GM19467 (cell line): Measurements from ENCODE around the gene PAX2.

ENCODE experiments used
- ATAC-seq: cut with Tn5 transposase; IDR thresholded peaks from one replicate; pipeline ENCODE4 v1.9.1; 2021; ENCODE audit warnings: mild to moderate bottlenecking, moderate library complexity; ENCODE audit not compliant: unreplicated experiment

PAX2 gene

DNA sequence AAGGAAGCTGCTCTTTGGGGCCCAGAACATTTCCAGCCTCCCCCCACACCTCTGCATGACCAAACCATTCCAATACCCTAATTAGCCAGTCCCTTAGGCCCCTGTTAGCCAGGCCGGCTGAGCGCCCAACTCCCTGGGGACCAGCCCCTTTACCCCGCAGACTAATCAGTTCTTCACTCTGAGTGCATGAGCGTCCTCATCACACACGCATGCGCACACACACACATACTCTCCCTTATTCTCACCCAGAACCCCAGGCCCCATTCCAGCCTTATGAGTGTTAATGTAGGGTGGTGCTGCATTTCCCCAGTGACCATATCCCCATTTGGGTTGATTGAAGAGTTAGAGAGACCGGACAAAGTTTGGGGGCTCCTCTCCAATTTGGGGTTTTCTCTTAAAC, 90.4 kb downstream of the PAX2 start:
- no peak for ATAC-seq

DNA sequence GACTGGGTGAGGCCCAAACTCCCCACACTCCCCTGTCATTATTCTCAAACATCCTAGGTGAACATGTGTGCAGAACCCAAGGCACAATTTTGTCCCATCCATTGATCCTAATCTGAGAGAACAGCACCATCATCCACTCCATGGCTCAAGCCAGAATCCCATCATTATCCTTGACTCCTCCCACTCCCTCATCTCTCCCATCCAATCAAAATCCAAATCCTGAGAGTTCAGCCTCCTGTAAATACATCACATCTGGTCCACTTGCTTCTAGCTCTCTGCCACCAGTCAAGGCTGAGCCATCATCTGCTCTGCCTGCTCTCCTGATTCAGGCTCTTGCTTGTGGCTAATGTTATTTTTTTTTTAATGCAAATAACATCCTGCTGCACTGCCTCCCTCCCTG, 91.5 kb downstream of the PAX2 start:
- no peak for ATAC-seq

DNA sequence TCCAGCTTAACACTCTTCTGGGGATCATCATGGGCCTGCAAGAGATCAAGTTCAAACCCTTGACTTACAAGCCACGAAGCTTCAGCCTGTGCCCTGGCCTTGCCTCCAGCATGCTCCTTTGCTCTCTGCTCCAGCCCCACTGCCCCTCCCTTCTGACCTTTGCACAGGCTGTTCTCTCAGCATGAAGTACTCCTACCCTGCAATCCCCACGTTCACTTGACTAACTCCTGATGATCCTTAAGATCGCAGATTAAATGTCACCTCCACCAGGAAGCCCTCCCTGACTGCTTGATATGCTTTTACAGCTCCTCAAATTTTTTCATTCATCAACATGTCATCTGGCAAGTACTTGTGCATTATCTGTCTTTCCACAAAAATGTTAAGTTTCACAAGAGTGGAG, 91.9 kb downstream of the PAX2 start:
- ATAC-seq = no peak

DNA sequence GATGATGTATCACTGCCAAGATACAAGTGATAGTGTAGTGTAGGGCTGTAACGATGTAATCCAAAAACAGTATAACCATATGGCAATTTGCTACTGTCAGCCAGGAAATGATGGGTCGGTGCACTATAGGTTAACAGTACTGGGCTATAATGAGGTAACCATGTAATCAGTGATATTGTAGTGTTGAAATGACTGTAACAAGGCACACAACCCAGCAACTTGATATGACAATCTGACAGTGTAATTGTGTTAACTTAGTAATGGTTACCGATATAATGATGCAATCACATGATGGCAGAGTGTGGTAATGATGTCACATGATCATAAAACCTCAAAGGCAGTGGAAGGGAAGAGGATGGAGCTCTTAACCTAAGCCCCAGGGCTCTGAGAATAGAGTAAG, 93.6 kb downstream of the PAX2 start:
- no peak for ATAC-seq

DNA sequence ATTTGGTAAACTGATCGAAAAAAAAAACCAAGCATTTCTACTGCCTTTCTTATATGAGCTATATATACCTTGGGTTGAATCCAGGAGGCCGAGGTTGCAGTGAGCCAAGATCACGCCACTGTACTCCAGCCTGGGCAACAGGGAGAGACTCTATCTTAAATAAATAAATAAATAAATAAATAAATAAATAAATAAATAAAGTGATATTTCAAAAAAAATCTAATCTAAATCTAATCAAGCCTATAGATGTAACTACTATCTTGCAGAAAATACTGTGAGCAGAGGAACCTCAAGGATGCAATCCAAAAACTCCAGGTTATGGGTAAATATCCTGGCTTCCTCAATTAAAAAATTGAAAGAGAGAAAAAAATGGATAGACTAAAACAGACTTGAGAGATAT, 96.1 kb downstream of the PAX2 start:
- no peak for ATAC-seq

DNA sequence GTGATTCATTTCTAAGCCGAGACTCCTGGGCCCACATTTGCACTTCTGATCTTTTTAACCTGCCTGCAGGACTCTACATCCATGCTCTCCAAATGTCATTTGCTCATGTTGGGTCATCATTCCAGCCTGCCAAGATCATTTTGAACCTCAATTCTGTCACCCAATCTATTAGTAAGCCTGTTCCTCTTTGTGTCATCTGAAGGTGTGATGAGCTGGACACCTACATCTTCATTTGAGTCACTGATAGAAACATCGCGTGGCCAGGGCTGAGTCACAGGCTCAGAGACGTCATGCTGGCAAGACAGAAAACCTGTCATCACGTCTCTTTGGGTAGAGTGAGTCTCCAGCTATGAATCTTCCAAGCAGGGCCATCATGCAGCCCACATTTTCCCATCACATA, 102.1 kb downstream of the PAX2 start:
- no peak for ATAC-seq

DNA sequence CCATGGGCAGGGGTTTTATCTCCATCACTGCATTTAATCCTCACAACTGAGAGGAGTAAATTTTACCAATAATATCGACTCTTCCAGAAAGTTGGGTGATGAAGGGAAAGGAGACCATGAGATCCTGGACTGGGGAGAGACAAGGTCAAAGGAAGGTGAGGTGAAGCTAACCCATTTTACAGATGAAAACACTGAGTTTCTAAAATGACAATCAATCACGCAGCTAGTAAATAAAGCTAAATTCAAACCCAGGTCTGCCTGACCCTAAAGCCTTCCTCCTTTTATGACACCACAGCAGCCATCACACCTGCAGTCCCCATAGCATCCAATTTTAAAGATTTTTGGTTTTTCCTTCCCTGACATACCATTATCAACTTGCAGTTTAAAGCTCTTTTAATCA, 103.4 kb downstream of the PAX2 start:
- no peak for ATAC-seq

DNA sequence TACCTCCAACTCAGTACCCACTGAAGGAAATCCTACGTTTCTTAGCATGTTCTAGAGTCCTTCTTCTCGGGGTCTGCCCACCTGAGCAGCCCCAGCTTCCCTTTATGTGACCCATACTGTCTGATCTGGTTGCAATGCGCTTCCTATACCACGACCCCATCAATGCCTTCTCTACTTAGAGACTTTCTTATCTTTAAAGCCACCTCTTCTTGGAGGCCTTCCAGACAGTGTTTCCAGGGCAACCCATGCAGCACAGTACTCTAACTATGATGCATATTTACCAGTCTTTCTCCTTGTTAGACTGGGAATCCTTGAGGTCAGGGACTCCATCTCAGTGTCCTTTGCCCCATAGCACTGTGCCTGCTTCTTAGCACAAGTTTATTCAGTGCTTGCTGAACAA, 112.9 kb downstream of the PAX2 start:
- ATAC-seq = no peak

DNA sequence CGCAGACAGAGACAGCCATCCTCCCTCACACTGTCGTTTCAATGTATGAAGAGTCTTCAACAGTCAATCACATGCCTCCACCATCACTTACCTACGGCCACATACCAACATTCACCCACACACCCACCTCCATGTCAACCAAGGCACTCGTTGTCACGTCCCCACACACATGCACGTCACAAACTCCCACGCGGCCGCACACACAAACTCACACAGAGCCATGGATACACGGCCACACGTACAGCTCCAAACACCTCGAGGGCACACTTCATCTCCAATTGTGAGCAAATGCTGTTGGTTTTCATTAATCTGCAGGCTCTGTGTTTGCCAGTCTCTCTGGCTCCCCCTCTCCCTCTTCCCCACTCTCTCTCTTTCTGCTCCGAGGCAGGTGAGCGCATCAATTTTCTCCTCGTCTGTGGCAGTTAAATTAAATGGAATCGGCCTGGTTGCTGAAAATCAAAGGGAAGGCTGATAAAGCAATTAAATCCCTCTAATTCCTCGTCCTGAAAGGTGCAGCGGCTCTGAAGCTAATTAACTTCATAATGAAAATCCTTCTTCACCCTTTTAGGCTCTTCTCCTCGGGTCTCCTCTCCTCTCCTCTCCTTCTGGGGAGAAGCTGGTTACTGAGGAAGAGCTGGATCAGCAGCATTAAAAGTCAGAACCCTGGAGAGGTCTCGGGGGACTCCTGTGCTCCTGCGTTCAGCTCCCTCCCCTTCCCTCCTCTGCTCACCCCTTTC, 113.5 kb downstream of the PAX2 start:
- ATAC-seq = no peak

DNA sequence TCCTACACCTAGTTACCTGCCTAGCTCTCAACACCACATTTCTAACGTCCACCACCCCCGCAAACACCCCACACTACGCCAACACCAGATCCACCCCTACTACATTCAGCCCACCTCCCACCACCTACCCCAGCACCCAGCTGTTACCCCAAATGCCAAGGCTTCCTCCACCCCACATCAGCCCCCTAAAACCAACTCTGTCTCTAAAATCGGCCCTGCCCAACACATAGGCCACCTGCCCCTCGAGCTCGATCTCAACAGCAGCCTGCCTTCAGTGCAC, 114.0 kb downstream of the PAX2 start:
- no peak for ATAC-seq

DNA sequence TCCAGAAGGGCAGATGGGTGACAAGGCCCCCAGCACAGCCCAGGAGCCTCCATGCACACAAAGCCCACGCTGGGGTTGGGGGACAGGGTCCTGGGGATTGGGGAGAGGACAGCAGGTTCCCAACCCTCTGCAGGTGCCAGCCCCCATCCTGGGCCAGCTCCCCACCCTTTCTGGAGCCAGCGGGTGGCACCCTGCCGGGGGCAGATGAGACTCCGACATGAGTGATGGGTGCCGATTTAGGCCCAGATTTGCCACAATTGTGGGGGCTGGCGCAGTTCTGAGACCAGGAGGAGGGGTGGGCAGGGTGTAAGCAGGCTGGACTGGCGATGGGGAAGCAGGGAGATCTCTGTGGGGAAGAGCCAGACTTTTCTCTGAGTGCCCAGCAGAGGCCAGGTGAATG, 118.1 kb downstream of the PAX2 start:
- ATAC-seq = no peak

DNA sequence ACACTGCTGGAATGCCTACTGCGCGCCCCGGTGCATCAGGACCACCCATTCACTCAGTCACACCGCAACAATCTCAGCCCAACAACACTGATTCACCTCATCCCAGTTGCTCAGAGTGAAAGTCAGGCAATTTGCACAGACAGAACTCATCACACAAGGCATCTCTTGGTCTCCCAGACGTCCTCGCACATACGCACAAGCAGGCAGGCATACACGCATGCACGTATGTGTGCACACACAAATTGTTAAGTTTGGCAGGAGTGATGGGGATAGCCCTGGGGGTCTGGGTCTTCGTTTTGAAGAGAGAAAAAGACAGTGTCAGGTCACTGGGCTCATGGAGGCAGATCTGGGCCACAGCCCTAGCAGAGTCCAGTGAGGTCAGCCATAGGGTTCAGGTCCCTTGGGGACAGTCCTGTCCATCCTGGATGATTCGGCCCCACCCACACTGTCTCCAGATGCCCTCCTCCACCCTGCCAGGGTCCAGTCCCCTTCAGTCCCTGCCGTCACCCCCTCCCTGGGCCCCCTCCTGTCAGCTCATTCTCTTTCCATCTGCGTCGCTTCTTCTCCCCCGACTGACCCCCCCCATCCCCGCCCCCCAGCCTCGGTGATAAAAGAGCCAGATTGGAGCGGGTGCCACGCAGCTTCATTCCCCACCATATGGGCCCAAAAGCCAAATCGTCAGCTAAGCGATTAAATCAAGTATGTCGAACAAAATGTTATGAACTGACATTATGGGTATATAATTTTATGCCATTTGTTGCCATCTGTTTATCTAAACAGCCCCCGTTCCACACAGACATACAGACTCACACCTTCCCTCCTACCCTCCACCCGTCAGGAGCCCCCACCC, 118.9 kb downstream of the PAX2 start:
- no peak for ATAC-seq

DNA sequence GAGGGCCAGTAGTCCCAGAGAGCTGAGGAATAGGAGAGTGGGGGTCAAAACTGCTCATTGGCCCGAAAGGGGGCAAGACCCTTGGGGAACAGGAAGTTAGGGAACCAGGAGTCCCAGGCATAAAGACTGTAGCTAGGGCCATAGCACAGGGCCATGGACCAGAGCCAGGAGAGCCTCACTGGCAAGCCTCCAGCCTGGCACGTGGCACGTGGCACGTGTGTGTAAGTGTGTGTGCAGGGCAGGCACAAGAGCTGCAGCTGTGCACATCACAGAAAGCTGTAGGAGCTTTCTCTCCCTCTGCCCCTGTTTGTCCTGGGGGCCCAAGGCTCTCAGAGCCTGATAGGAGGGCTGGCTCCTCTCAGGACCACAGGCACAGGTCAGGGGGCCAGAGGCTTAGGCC, 119.6 kb downstream of the PAX2 start:
- ATAC-seq = no peak

DNA sequence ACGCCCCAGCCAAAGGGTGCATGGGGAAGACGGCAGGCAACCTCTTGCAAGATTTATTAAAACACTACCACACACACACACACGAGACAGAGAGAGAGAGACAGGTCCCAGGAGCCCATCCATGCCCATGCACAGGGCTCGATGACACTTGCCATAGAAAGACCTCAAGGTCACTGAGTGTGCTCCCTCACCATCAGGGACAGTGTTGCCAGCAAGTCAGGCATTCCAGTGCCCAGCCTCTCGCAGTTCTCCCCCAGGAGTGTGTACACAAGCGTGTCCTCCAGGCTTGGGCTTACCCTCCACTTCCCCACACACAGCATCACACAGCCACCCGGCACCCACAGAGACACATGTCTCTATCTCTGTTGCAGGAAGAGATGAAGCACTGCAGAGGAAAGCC, 120.6 kb downstream of the PAX2 start:
- ATAC-seq = no peak

DNA sequence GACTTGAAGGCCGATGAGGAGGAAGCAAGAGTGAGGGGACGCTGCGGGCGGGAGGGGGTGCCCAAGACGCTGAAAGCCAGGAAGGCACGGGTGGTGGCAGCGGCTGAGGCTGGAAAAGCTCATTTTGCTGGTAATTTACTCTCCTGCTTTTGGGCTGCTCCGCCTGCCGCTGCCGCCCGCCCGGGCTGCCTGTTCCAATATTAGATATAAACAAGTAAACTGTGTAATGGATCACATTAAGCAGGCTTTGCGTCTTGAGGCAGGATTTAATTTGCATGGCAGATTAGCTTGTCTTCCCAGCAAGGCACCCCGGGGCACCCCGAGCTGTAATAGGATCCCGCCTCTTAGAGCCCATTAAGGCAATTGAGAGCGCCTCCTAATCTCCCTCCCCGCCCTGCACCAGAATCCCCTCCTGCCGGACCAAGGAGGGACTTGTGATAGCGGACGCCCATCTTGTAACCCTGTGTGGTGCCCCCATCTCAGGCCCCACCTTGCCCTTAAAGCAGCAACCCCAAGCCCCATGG, 121.3 kb downstream of the PAX2 start:
- ATAC-seq = no peak

DNA sequence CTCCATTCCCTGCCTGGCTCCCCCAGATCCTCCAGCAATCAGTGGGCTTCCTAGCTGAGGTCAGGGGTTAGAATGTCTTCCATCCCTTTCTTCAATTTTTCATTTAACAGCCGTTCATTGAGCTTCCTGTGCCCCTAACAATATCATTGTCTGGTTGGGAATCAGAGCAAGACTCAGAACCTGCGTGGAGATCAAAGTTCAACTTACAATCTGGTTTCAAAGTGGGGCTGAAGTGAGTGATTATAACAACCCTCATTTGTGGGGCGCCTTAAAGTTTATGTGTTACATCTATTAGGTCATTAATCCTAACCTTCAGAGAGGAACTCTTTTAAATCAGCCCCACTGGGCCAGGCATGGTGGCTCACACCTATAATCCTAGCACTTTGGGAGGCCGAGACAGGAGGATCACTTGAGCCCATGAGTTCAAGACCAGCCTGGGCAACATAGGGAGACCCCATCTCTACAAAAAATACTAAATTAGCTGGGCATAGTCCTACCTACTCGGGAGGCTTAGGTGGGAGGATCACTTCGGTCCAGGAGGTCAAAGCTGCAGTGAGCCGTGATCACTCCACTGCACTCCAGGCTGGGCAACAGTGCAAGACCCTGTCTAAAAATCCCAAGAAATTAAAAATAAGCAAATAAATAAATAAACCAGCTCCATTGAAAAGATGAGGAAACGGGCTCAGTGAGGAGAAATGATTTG, 122.0 kb downstream of the PAX2 start:
- no peak for ATAC-seq

DNA sequence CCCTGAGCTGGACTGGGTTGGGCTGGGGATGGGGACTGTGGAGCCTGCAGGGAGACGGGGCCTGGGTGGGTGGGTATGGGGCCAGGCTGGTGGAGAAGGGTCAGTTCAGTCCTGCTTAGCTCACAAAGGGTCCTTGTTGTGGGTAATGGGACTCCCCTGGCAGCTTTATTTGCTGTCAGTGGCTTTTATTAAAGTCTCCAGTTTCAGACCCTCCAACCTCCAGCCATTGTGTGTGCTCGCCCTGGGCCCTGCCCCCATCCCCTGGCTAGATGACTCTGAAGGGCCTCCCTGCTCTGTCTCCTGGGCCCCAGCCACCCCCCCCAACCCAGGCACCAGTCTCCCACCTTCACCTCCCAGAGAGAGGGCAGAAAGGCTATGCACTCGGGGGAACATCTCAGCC, 123.0 kb downstream of the PAX2 start:
- no peak for ATAC-seq

DNA sequence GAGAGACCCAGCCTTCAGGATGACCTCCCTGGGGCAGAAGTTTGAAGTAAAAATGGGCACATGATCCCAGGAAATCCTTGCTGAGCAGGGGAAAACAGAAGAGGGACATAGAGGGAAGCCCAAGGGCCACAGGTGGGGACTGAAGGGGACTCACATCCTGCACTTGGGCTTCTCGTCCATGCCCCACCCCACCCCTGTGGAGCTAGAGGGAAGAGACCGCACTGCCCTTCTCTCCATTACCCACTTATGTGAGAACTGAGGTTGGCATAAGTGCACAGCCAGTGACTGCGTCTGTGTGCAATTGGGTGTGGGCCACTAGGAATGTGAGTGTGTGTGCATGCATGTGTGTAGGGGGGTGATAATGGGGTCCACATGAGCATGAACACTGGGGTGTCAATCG, 124.0 kb downstream of the PAX2 start:
- ATAC-seq = no peak

DNA sequence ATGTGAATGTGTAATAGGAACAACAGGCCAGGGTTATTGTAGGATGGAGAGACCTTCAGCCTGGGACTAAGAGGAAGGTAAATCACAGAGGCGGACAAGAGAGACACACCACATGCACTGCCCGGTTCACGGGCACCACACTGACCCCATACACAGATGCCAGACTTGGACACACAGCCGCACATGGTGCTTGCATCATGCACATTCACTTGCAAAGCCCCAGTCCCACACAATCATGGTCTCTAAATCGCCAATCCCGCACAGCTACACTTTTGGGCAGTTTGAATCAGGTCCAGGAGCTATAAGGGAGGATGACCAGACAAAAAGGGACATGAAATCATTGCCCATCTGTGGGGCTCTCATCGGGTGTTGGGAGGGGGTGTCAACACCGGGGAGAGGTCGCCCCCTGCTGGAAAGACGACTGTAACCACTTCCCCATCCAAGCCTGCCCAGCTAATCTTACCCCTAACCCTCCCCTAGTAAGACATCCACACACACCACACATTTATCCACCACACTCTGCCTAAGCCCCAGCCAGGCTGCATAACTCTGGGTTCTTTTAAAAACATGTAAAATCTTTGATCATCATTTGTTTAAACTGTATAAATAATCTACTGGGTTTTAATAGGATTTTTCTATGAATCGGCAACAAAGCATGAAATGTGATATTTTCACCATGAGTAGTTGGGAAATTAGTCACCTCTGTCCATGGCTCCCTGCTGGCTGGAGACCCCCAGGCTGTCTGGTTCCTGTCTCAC, 126.8 kb downstream of the PAX2 start:
- no peak for ATAC-seq

DNA sequence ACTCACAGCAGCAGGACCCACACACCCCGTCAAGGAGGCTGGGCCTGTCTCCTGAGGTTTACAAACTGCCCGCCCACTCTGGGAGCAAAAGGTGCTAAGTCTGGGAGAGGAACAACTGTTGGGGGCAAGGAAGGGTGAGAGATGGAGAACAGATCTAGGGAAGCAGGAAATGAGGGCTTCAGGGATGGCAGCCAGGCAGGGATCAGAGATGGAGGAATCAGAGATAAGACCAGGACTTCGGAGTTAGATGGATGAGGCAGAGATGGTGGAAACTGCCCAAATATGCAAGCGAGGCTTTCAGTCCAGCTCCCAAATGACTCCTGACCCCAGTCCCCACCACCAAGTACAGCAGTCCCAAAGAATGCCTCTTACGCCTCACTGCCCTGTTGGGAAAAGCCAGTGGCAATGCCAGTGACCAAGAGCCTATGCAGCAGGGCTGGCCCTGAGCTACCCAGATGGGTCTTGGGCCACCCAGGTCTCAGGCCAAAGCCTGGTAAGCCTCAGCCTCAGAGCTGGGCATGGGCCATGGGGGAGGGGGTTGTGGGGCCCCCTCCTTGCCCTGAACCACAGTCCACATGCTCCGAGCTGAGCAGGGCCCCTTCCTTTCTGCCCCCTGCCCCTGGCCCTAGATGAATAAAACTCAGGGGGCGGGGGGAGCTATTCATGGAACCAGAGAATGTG, 127.9 kb downstream of the PAX2 start:
- ATAC-seq = no peak
